Thyroid gland (tissue), 4 donors: Measurements from ENCODE around the gene ADSS1.

ENCODE experiments used
- POLR2A ChIP-seq, 2 donors: fragments of 450-650 bp; IDR thresholded peaks; one replicate each; pipeline ENCODE4 v1.6.1; 2017; ENCODE audit warnings: antibody characterized with exemption in 2 of 2, mild to moderate bottlenecking in 2 of 2, moderate library complexity in 1 of 2
- TF ChIP-seq, protein P1 (sequence below), 6 experiments: fragments of 200-600 bp in 3 of 6; fragments of 450-650 bp in 3 of 6; sonication (generic) in 3 of 6; IDR thresholded peaks; one replicate each; pipeline ENCODE4 v1.5.1; 2016 to 2019; ENCODE audit warnings: antibody characterized with exemption in 6 of 6, mild to moderate bottlenecking in 2 of 6, inconsistent platforms in 1 of 6, moderate library complexity in 1 of 6

DNA sequence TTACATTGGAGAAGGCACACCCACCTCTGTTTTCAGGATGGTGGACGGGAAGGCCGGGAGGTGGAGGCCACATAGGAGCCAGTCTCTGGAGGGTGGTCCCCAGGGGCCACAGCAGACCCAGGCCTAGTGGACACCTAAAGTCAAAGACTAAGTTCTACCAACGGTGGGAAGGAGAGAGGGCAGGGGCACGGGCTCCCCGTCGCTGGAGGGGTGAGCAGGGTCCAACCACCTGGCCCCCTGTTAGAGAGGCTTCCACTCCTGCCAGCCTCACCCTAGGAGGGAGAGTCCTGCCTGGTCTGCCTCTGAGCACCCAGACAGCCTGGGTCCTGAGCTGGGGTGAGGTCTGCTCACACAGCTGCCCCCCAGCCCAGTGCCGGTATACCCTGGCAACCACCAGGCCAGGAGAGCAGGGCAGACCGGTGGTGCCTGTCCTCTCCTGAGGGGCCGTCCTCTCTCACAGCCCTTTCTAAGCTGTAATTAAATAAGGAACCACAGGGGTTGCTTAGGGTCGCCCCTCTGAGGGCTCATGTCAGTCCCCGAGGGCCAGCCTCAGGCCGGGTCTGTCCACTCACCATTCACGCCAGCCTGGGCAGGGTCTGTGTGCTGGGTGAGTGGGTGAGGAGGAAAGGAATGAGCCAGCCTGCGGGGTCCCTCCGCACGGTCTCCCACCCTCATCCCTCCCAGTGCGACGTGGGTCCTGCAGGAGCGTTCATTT is 32.3 kb upstream of the ADSS1 start:
- TF ChIP-seq, protein P1, sequence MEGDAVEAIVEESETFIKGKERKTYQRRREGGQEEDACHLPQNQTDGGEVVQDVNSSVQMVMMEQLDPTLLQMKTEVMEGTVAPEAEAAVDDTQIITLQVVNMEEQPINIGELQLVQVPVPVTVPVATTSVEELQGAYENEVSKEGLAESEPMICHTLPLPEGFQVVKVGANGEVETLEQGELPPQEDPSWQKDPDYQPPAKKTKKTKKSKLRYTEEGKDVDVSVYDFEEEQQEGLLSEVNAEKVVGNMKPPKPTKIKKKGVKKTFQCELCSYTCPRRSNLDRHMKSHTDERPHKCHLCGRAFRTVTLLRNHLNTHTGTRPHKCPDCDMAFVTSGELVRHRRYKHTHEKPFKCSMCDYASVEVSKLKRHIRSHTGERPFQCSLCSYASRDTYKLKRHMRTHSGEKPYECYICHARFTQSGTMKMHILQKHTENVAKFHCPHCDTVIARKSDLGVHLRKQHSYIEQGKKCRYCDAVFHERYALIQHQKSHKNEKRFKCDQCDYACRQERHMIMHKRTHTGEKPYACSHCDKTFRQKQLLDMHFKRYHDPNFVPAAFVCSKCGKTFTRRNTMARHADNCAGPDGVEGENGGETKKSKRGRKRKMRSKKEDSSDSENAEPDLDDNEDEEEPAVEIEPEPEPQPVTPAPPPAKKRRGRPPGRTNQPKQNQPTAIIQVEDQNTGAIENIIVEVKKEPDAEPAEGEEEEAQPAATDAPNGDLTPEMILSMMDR (IDR thresholded peaks at IDR 0.05): no peak
- TF ChIP-seq POLR2A (IDR thresholded peaks at IDR 0.05): no peak
